Stimulated activated CD8-positive, alpha-beta memory T cell treated with anti-CD3 and anti-CD28 coated beads, Interleukin-4, amount 100 ng/mL, for 24 hours (primary cell): ENCODE results near the gene AFAP1.

Experiments used
- DNase-seq: peaks from one replicate; pipeline ENCODE4 v3.0.0-alpha.2; 2020; ENCODE audit warnings: low read depth

AFAP1 gene

GRCh38 chr4:7968262-7968896 lies 28.7 kb upstream of the AFAP1 start:
- no peak for DNase-seq

GRCh38 chr4:7967501-7968261 lies 28.0 kb upstream of the AFAP1 start:
- DNase-seq = no peak

GRCh38 chr4:7967063-7967440 lies 27.4 kb upstream of the AFAP1 start:
- DNase-seq = no peak

GRCh38 chr4:7966281-7967062 lies 26.8 kb upstream of the AFAP1 start:
- DNase-seq = no peak

GRCh38 chr4:7964890-7965662 lies 25.4 kb upstream of the AFAP1 start:
- DNase-seq = no peak

GRCh38 chr4:7964459-7964858 lies 24.8 kb upstream of the AFAP1 start:
- DNase-seq = no peak

GRCh38 chr4:7963691-7964090 lies 24.0 kb upstream of the AFAP1 start:
- DNase-seq = no peak

- no peak for DNase-seq
These were observed 23.2 kb upstream of the AFAP1 start for GRCh38 chr4:7962609-7963508.

- peak; percentile 59 for DNase-seq
These were observed 21.4 kb upstream of the AFAP1 start for GRCh38 chr4:7960790-7961655.

GRCh38 chr4:7960017-7960789 lies 20.5 kb upstream of the AFAP1 start:
- DNase-seq = no peak

- DNase-seq = no peak
These were observed 19.4 kb upstream of the AFAP1 start for GRCh38 chr4:7959078-7959477.

GRCh38 chr4:7956934-7957656 lies 17.4 kb upstream of the AFAP1 start:
- DNase-seq = no peak

GRCh38 chr4:7956270-7956808 lies 16.7 kb upstream of the AFAP1 start:
- DNase-seq = no peak

GRCh38 chr4:7955393-7955792 lies 15.7 kb upstream of the AFAP1 start:
- DNase-seq = no peak

GRCh38 chr4:7952615-7953014 lies 13.0 kb upstream of the AFAP1 start:
- DNase-seq = no peak

- DNase-seq = no peak
These were observed 10.8 kb upstream of the AFAP1 start for GRCh38 chr4:7950301-7951092.

GRCh38 chr4:7949759-7950158 lies 10.1 kb upstream of the AFAP1 start:
- DNase-seq = no peak

GRCh38 chr4:7947927-7948326 lies 8.3 kb upstream of the AFAP1 start:
- no peak for DNase-seq
